AG08396 (cell line): ENCODE data around the gene CPLANE1.

Experiments
- DNase-seq: peaks from one replicate; pipeline ENCODE4 v3.0.0; 2012; ENCODE audit warnings: low spot score, mixed read lengths

The CPLANE1 gene

DNA sequence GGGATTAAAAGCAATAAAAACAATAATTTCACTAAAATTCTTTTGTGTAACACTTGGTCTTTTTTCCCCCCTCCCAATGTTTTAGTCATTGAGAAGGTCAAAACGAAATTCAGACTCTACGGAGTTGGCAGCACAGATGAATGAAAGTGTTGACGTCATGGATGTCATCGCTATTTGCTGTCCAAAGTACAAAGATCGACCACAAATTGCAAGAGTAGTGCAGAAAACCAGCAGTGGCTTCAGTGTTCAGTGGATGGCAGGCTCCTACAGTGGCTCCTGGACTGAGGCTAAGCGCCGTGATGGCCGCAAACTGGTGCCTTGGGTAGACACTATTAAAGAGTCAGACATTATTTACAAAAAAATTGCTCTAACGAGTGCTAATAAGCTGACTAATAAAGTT is 184.7 kb downstream of the CPLANE1 start:
- no peak for DNase-seq

DNA sequence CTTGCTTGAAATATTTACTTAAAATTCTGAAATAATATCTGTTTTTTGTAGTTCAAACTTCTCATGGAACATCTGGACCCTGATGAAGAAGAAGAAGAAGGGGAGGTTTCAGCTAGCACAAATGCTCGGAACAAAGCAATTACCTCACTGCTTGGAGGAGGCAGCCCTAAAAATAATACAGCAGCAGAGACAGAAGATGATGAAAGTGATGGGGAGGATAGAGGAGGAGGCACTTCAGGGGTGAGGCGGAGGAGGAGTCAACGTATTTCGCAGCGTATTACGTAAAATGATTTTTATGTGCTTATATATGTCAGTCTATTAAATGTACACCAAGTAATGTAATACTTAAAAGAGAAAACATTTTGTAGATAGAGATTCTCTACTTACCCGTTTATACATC is 185.4 kb downstream of the CPLANE1 start:
- no peak for DNase-seq

DNA sequence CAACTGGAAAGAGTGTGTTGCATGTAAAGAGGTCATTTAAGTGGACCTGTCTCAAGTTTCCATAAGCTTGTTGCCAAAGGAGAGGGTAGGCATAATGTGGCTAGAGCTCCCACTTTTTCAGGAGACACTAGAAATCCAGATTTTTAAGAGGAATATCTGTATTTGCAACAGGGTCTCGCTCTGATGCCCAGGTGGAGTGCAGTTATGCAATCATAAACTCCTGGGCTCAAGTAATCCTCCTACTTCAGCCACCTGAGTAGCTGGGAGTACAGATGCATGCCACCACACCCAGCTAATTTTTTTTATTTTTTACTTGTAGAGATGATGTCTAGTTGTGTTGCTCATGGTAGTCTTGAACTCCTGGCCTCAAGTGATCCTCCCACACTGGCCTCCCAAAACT is 189.1 kb downstream of the CPLANE1 start:
- DNase-seq, result no peak

DNA sequence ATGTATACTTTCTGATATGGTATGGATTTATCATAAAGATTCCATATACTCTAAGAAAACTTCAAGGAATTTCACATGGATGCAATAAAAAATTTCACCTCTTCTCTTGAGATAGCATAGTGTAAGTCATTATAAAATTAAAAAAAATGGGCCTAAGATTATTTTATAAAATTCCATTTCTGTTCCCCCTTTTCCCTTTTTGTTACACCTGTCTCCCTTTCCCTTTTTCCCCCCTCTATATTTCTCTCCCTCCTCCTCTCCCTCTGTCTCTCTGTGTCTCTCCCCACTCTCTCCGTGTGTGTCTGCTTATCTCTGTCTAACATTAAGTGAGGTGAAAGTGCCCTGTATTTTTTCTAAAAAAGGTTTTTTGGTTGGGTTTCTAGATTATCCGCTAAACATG is 192.4 kb downstream of the CPLANE1 start:
- no peak for DNase-seq
